GM23338 (cell line): ENCODE results near the gene GRID1.

Experiments used
- CREB1 ChIP-seq: fragments of 250-450 bp; sonication (Bioruptor Pico); IDR thresholded peaks from 2 replicates; pipeline ENCODE4 v1.5.0; 2020; ENCODE audit warnings: low read depth, mild to moderate bottlenecking, moderate library complexity
- CTCF ChIP-seq, 2 experiments: fragments of 200-600 bp in 1 of 2; sonication (generic) in 1 of 2; conservative IDR thresholded peaks; 2 replicates each; pipeline versions ENCODE4 v1.5.1 to v1.6.1; 2016 to 2017; ENCODE audit warnings: antibody characterized with exemption in 2 of 2, low read depth in 2 of 2, mild to moderate bottlenecking in 2 of 2, moderate library complexity in 1 of 2
- EZH2 ChIP-seq: fragments of 200-600 bp; sonication (generic); IDR thresholded peaks from one replicate; pipeline ENCODE4 v1.8.0; 2017; ENCODE audit warnings: antibody characterized with exemption, mild to moderate bottlenecking, low read depth; ENCODE audit not compliant: unreplicated experiment
- EZH2phosphoT487 ChIP-seq: fragments of 200-600 bp; sonication (generic); IDR thresholded peaks from one replicate; pipeline ENCODE4 v1.8.1; 2018; ENCODE audit warnings: antibody characterized with exemption; ENCODE audit not compliant: unreplicated experiment
- NANOG ChIP-seq: IDR thresholded peaks from 2 replicates; pipeline ENCODE4 v1.6.1; 2016; ENCODE audit warnings: antibody characterized with exemption, borderline replicate concordance
- POLR2AphosphoS5 ChIP-seq: IDR thresholded peaks from 2 replicates; pipeline ENCODE4 v1.6.1; 2016; ENCODE audit warnings: antibody characterized with exemption, low read depth
- ZNF331 ChIP-seq: fragments of 250-450 bp; sonication (Bioruptor Pico); IDR thresholded peaks from 2 replicates; pipeline ENCODE4 v1.5.0; 2020; ENCODE audit warnings: low read depth, mild to moderate bottlenecking, moderate library complexity
- ZNF462 ChIP-seq: fragments of 250-450 bp; sonication (Bioruptor Pico); IDR thresholded peaks from 2 replicates; pipeline ENCODE4 v1.5.0; 2020; ENCODE audit warnings: mild to moderate bottlenecking, moderate library complexity
- TF ChIP-seq, protein P1 (sequence below): IDR thresholded peaks from 2 replicates; pipeline ENCODE4 v1.6.1; 2016; ENCODE audit warnings: antibody characterized with exemption
- TF ChIP-seq, protein P2 (sequence below): IDR thresholded peaks from one replicate; pipeline ENCODE4 v1.6.1; 2018; ENCODE audit warnings: antibody characterized with exemption; ENCODE audit not compliant: unreplicated experiment

GRCh38 chr10:86312701-86313270 is 53.8 kb downstream of the GRID1 start:
- TF ChIP-seq EZH2 (no peak), CTCF (conservative IDR thresholded peaks at IDR 0.05; ENCODE audit: low read depth in 2 of 2) (no peak), POLR2AphosphoS5 (no peak), ZNF462 (CRISPR knock-in tag) (no peak), EZH2phosphoT487 (no peak), NANOG (no peak), CREB1 (CRISPR knock-in tag) (no peak), ZNF331 (CRISPR knock-in tag) (no peak)
- TF ChIP-seq, protein P1, sequence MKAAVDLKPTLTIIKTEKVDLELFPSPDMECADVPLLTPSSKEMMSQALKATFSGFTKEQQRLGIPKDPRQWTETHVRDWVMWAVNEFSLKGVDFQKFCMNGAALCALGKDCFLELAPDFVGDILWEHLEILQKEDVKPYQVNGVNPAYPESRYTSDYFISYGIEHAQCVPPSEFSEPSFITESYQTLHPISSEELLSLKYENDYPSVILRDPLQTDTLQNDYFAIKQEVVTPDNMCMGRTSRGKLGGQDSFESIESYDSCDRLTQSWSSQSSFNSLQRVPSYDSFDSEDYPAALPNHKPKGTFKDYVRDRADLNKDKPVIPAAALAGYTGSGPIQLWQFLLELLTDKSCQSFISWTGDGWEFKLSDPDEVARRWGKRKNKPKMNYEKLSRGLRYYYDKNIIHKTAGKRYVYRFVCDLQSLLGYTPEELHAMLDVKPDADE: no peak
- TF ChIP-seq, protein P2, sequence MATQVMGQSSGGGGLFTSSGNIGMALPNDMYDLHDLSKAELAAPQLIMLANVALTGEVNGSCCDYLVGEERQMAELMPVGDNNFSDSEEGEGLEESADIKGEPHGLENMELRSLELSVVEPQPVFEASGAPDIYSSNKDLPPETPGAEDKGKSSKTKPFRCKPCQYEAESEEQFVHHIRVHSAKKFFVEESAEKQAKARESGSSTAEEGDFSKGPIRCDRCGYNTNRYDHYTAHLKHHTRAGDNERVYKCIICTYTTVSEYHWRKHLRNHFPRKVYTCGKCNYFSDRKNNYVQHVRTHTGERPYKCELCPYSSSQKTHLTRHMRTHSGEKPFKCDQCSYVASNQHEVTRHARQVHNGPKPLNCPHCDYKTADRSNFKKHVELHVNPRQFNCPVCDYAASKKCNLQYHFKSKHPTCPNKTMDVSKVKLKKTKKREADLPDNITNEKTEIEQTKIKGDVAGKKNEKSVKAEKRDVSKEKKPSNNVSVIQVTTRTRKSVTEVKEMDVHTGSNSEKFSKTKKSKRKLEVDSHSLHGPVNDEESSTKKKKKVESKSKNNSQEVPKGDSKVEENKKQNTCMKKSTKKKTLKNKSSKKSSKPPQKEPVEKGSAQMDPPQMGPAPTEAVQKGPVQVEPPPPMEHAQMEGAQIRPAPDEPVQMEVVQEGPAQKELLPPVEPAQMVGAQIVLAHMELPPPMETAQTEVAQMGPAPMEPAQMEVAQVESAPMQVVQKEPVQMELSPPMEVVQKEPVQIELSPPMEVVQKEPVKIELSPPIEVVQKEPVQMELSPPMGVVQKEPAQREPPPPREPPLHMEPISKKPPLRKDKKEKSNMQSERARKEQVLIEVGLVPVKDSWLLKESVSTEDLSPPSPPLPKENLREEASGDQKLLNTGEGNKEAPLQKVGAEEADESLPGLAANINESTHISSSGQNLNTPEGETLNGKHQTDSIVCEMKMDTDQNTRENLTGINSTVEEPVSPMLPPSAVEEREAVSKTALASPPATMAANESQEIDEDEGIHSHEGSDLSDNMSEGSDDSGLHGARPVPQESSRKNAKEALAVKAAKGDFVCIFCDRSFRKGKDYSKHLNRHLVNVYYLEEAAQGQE: no peak
